GM12878 (cell line): ENCODE results near the gene RBMS3. TPM values are rescaled to one million over a fixed set of nuclear protein-coding genes. Genes with fewer than 3 reads are reported as not detected.
A peak's percentile ranks its signal among the peaks of the same experiment; 100 is the strongest.

Experiments used
- ATAC-seq: fragments of 200-7000 bp; cut with Tn5 transposase; 3 replicates; pipeline ENCODE4 v1.9.1; 2020; ENCODE audit warnings: mild to moderate bottlenecking, moderate library complexity
- BruUV-seq: library from RNA; stranded (reverse); fragments of 400-500 nt; replicated peaks from 2 replicates; lab custom pipeline; 2021; lab: Mats Ljungman, UMichigan
- CTCF ChIA-PET: fragments of 300-600 bp; sonication (Branson Sonifier 250); formaldehyde crosslinking; extraction: SDS; loops from one replicate; lab custom pipeline; 2021; ENCODE audit warnings: inconsistent platforms; lab: Yijun Ruan, JAX
- POLR2A ChIA-PET: fragments of 350-600 bp; formaldehyde crosslinking; extraction: SDS; loops from one replicate; lab custom pipeline; 2021; ENCODE audit warnings: inconsistent platforms; lab: Charles Lee
- RAD21 ChIA-PET: fragments of 300-600 bp; sonication (Branson Sonifier 250); formaldehyde crosslinking; loops from one replicate; lab custom pipeline; 2023; ENCODE audit warnings: antibody characterized with exemption; ENCODE audit not compliant: unreplicated experiment; lab: Charles Lee
- SMC1A ChIA-PET: fragments of 300-600 bp; sonication (Branson Sonifier 250); formaldehyde crosslinking; loops from one replicate; lab custom pipeline; 2023; ENCODE audit not compliant: unreplicated experiment, uncharacterized antibody; lab: Charles Lee
- DNase-seq: peaks from one replicate; pipeline ENCODE4 v3.0.0-alpha.2; 2011; ENCODE audit warnings: low read depth, low spot score
- FAIRE-seq: peaks from 3 replicates; lab custom pipeline; 2011; peaks lifted over from hg19 to GRCh38; lab: Jason Lieb, UNC
- H2AFZ ChIP-seq: 2 replicates; pipeline ENCODE4 v1.6.0; 2011; ENCODE audit warnings: low read depth, low read length, control low read depth; ENCODE audit not compliant: control insufficient read depth
- H3K27ac ChIP-seq: 2 replicates; pipeline ENCODE4 v1.5.1; 2011; ENCODE audit warnings: control low read depth; ENCODE audit not compliant: control insufficient read depth, insufficient read depth
- H3K27me3 ChIP-seq, 2 experiments: replicated peaks in 1 of 2; 2 replicates each; pipeline versions ENCODE4 v1.6.0 to v1.6.1; 2011; ENCODE audit warnings: low read length in 1 of 2; ENCODE audit not compliant: control insufficient read depth in 2 of 2, insufficient read depth in 2 of 2
- H3K36me3 ChIP-seq, 2 experiments: 2 replicates each; pipeline ENCODE4 v1.5.1; 2011; ENCODE audit warnings: low read length in 1 of 2; ENCODE audit not compliant: control insufficient read depth in 2 of 2, insufficient read depth in 2 of 2
- H3K4me1 ChIP-seq: 2 replicates; pipeline ENCODE4 v1.6.1; 2011; ENCODE audit warnings: mild to moderate bottlenecking, low read length, moderate library complexity, mixed read lengths; ENCODE audit not compliant: control insufficient read depth, insufficient read depth
- H3K4me2 ChIP-seq: 2 replicates; pipeline ENCODE4 v1.6.0; 2011; ENCODE audit warnings: control low read depth; ENCODE audit not compliant: control insufficient read depth, insufficient read depth
- H3K4me3 ChIP-seq: fragments of 200-600 bp; sonication (generic); 2 replicates; pipeline ENCODE4 v1.5.1; 2016
- H3K79me2 ChIP-seq: 2 replicates; pipeline ENCODE4 v1.6.0; 2011; ENCODE audit warnings: low read length; ENCODE audit not compliant: control insufficient read depth, insufficient read depth
- H3K9ac ChIP-seq: 2 replicates; pipeline ENCODE4 v1.8.0; 2011; ENCODE audit warnings: low read length, control low read depth, mixed read lengths; ENCODE audit not compliant: control insufficient read depth, insufficient read depth
- H3K9me3 ChIP-seq: replicated peaks from 3 replicates; pipeline ENCODE4 v1.5.1; 2011; ENCODE audit warnings: mild to moderate bottlenecking, low read length; ENCODE audit not compliant: control insufficient read depth, insufficient read depth
- H4K20me1 ChIP-seq: 2 replicates; pipeline ENCODE4 v1.6.0; 2011; ENCODE audit not compliant: control insufficient read depth, insufficient read depth
- CEBPZ ChIP-seq: fragments of 150-350 bp; IDR thresholded peaks from 2 replicates; pipeline ENCODE4 v1.6.1; 2016; ENCODE audit warnings: low read depth, low read length
- NBN ChIP-seq: fragments of 450-650 bp; IDR thresholded peaks from 2 replicates; pipeline ENCODE4 v1.6.1; 2016
- NR2C2 ChIP-seq: IDR thresholded peaks from 2 replicates; pipeline ENCODE4 v1.6.1; 2011; ENCODE audit warnings: borderline replicate concordance, low read depth; ENCODE audit not compliant: control insufficient read depth, insufficient read length
- PAX8 ChIP-seq: fragments of 450-650 bp; IDR thresholded peaks from 2 replicates; pipeline ENCODE4 v1.6.1; 2017; ENCODE audit warnings: mild to moderate bottlenecking, moderate library complexity
- PBX3 ChIP-seq: IDR thresholded peaks from 2 replicates; pipeline ENCODE4 v1.6.1; 2011; ENCODE audit warnings: mild to moderate bottlenecking, low read depth, low read length, moderate library complexity; ENCODE audit not compliant: insufficient replicate concordance
- PKNOX1 ChIP-seq: fragments of 450-650 bp; IDR thresholded peaks from 2 replicates; pipeline ENCODE4 v1.6.1; 2016; ENCODE audit warnings: mild to moderate bottlenecking
- PML ChIP-seq: IDR thresholded peaks from 2 replicates; pipeline ENCODE4 v1.6.1; 2012; ENCODE audit warnings: low read length, inconsistent platforms
- SMC3 ChIP-seq: IDR thresholded peaks from 2 replicates; pipeline ENCODE4 v1.6.1; 2011; ENCODE audit warnings: low read length, improper control_type of control experiment, borderline replicate concordance
- TCF12 ChIP-seq: IDR thresholded peaks from 2 replicates; pipeline ENCODE4 v1.6.1; 2011; ENCODE audit warnings: low read depth, mild to moderate bottlenecking, low read length
- TCF7 ChIP-seq: IDR thresholded peaks from 2 replicates; pipeline ENCODE4 v1.6.1; 2014; ENCODE audit warnings: antibody characterized with exemption, borderline replicate concordance
- ZBTB4 ChIP-seq: fragments of 450-650 bp; formaldehyde crosslinking; IDR thresholded peaks from 2 replicates; pipeline ENCODE4 v1.4.0; 2022; ENCODE audit warnings: mild to moderate bottlenecking, moderate library complexity
- in situ Hi-C: fragments of 300-500 bp; cut with MboI; formaldehyde crosslinking; loops from 9 replicates; pipeline ENCODE4 v1.14.3; 2018; ENCODE audit warnings: mixed read lengths
- intact Hi-C: fragments of 100-400 bp; cut with micrococcal nuclease; formaldehyde crosslinking; loops from one replicate; pipeline ENCODE4 v1.14.2; 2022; ENCODE audit not compliant: unreplicated experiment
- polyA plus RNA-seq, 11 experiments: library from polyadenylated mRNA; depleted of rRNA in 4 of 11; unstranded in 6 of 11; stranded (reverse) in 5 of 11; fragments of >200 nt; fragmentation: Nextera tagmentation in 4 of 11; fragmentation: Illumina TruSeq in 1 of 11; extraction: Ambion mirVana in 4 of 11; extraction: Trizol in 1 of 11; gene quantifications; 1 replicate in 1 of 11; 2 replicates in 10 of 11; pipeline versions ENCODE4 v1.2.1 to v1.2.3, GENCODE V29; 2011 to 2016; ENCODE audit warnings: inconsistent platforms in 2 of 11, missing spikeins in 2 of 11, low read depth in 1 of 11
- total RNA-seq, 4 experiments: library from RNA; depleted of rRNA in 3 of 4; stranded (reverse); fragments of >200 nt in 3 of 4; fragmentation: Illumina TruSeq in 1 of 4; extraction: Trizol in 1 of 4; gene quantifications; 2 replicates each; pipeline versions ENCODE4 v1.2.1 to v1.2.3, GENCODE V29; 2013 to 2021
- TF ChIP-seq, protein P1 (sequence below): fragments of 450-650 bp; IDR thresholded peaks from 2 replicates; pipeline ENCODE4 v1.6.1; 2017; ENCODE audit warnings: low read depth, mild to moderate bottlenecking, moderate library complexity

RBMS3 gene
- total and polyA plus RNA-seq, 10 of the 15 experiments (the other 5 are each of a cell fraction or from before 2014, with no cell fraction given), result 0.79 to 4.7 (median 3.1) TPM

DNA sequence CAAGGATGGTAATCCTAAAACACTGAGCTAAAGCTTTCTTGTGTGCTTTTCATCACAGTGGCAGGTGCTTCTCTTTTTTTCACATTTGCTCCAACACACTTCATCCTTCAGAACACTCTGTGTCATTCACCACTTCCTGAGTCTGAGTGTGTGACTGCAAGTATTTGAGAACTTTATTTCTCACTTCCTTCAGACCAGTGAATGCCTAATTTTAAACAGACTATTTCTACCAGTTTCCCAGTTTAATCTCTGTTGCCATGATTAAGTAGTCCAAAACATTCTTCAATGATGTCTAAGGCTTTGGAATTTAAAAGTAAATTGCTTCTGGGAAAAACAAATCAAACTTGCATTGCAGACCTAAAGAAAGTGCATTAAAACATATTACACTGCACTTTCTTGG, 541.2 kb downstream of the RBMS3 start:
- H3K79me2 ChIP-seq, result no peaks in the 10 kb centered on the region
- peak; percentile 56 for FAIRE-seq
- ChIA-PET SMC1A (no interaction called here), POLR2A (no interaction called here), CTCF (no interaction called here), RAD21 (no interaction called here)
- no peak overlapping the region for H2AFZ ChIP-seq
- no peaks in the 10 kb centered on the region; the same call in 1 of the 3 replicates for H3K9me3 ChIP-seq
- TF ChIP-seq NBN (no peak), PBX3 (no peak), SMC3 (no peak), TCF12 (no peak), PML (no peak), NR2C2 (no peak), TCF7 (no peak), PKNOX1 (no peak), ZBTB4 (CRISPR knock-in tag) (no peak), PAX8 (no peak), CEBPZ (no peak)
- TF ChIP-seq, protein P1, sequence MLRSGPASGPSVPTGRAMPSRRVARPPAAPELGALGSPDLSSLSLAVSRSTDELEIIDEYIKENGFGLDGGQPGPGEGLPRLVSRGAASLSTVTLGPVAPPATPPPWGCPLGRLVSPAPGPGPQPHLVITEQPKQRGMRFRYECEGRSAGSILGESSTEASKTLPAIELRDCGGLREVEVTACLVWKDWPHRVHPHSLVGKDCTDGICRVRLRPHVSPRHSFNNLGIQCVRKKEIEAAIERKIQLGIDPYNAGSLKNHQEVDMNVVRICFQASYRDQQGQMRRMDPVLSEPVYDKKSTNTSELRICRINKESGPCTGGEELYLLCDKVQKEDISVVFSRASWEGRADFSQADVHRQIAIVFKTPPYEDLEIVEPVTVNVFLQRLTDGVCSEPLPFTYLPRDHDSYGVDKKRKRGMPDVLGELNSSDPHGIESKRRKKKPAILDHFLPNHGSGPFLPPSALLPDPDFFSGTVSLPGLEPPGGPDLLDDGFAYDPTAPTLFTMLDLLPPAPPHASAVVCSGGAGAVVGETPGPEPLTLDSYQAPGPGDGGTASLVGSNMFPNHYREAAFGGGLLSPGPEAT, result no peak
- no peak overlapping the region for H3K4me2 ChIP-seq
- H3K36me3 ChIP-seq, result no peaks in the 10 kb centered on the region
- intact Hi-C loops, result no loop called here
- H3K27me3 ChIP-seq, result no peaks in the 10 kb centered on the region
- no peak overlapping the region for H3K4me3 ChIP-seq
- in situ Hi-C loops, result no loop called here
- no peak for DNase-seq
- no peak overlapping the region for H3K27ac ChIP-seq
- no peaks in the 10 kb centered on the region for H4K20me1 ChIP-seq
- peak; percentile 55 for ATAC-seq
- BruUV-seq, result no TSS peak
- H3K4me1 ChIP-seq, result no peaks in the 10 kb centered on the region
- H3K9ac ChIP-seq, result no peak overlapping the region
